H1 (cell line): ENCODE data around the gene FNIP2.

ENCODE experiments used
- CEBPB ChIP-seq: IDR thresholded peaks from 2 replicates; pipeline ENCODE4 v1.6.1; 2012; ENCODE audit warnings: low read depth, low read length
- GTF2F1 ChIP-seq: IDR thresholded peaks from 2 replicates; pipeline ENCODE4 v1.6.1; 2012; ENCODE audit warnings: low read depth, low read length, improper control_type of control experiment, borderline replicate concordance
- POLR2A ChIP-seq, 2 experiments: IDR thresholded peaks; 1 replicate in 1 of 2; 2 replicates in 1 of 2; pipeline ENCODE4 v1.6.1; 2011; ENCODE audit warnings: low read depth in 2 of 2, low read length in 2 of 2, mild to moderate bottlenecking in 2 of 2; ENCODE audit errors: control extremely low read depth in 1 of 2
- SP1 ChIP-seq: IDR thresholded peaks from 2 replicates; pipeline ENCODE4 v1.6.1; 2011; ENCODE audit warnings: low read depth, low read length
- TBP ChIP-seq: IDR thresholded peaks from 2 replicates; pipeline ENCODE4 v1.6.1; 2011; ENCODE audit warnings: low read depth, low read length, improper control_type of control experiment
- TF ChIP-seq, protein P1 (sequence below), 3 experiments: IDR thresholded peaks; 1 replicate in 2 of 3; 2 replicates in 1 of 3; pipeline versions ENCODE4 v1.5.1 to v1.6.1; 2011; ENCODE audit warnings: low read length in 3 of 3, mild to moderate bottlenecking in 3 of 3, inconsistent platforms in 2 of 3, low read depth in 1 of 3, moderate library complexity in 1 of 3; ENCODE audit not compliant: insufficient read depth in 1 of 3; ENCODE audit errors: control extremely low read depth in 1 of 3

GRCh38 chr4:158760866-158761265 is 8.0 kb upstream of the FNIP2 start:
- TF ChIP-seq, protein P1, sequence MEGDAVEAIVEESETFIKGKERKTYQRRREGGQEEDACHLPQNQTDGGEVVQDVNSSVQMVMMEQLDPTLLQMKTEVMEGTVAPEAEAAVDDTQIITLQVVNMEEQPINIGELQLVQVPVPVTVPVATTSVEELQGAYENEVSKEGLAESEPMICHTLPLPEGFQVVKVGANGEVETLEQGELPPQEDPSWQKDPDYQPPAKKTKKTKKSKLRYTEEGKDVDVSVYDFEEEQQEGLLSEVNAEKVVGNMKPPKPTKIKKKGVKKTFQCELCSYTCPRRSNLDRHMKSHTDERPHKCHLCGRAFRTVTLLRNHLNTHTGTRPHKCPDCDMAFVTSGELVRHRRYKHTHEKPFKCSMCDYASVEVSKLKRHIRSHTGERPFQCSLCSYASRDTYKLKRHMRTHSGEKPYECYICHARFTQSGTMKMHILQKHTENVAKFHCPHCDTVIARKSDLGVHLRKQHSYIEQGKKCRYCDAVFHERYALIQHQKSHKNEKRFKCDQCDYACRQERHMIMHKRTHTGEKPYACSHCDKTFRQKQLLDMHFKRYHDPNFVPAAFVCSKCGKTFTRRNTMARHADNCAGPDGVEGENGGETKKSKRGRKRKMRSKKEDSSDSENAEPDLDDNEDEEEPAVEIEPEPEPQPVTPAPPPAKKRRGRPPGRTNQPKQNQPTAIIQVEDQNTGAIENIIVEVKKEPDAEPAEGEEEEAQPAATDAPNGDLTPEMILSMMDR (IDR thresholded peaks at IDR 0.05; ENCODE audit: control extremely low read depth in 1 of 3, insufficient read depth in 1 of 3, low read depth in 1 of 3, low read length in 3 of 3), result no peak
- TF ChIP-seq GTF2F1 (no peak), SP1 (no peak), TBP (no peak), POLR2A (IDR thresholded peaks at IDR 0.05; ENCODE audit: control extremely low read depth in 1 of 2, low read depth in 2 of 2, low read length in 2 of 2) (no peak), CEBPB (no peak)
